Liver (tissue), 3 donors: Measurements from ENCODE around the gene CHDH.

Source experiments
- FOXA1 ChIP-seq: IDR thresholded peaks from 2 replicates; pipeline ENCODE4 v1.6.1; 2016; ENCODE audit warnings: antibody characterized with exemption
- FOXA2 ChIP-seq: IDR thresholded peaks from 2 replicates; pipeline ENCODE4 v1.6.1; 2016; ENCODE audit warnings: antibody characterized with exemption
- GABPA ChIP-seq, 2 donors: IDR thresholded peaks in 1 of 2; conservative IDR thresholded peaks in 1 of 2; 2 replicates each; pipeline ENCODE4 v1.6.1; 2016; ENCODE audit warnings: antibody characterized with exemption in 2 of 2, mild to moderate bottlenecking in 1 of 2, moderate library complexity in 1 of 2
- JUND ChIP-seq, 2 donors: IDR thresholded peaks; 2 replicates each; pipeline ENCODE4 v1.6.1; 2016; ENCODE audit warnings: antibody characterized with exemption in 2 of 2
- NR2F2 ChIP-seq: IDR thresholded peaks from 2 replicates; pipeline ENCODE4 v1.6.1; 2016; ENCODE audit warnings: antibody characterized with exemption
- RAD21 ChIP-seq, 2 donors: IDR thresholded peaks; 2 replicates each; pipeline ENCODE4 v1.6.1; 2016; ENCODE audit warnings: antibody characterized with exemption in 2 of 2, mild to moderate bottlenecking in 2 of 2
- SP1 ChIP-seq: IDR thresholded peaks from 2 replicates; pipeline ENCODE4 v1.6.1; 2018; ENCODE audit warnings: antibody characterized with exemption, mild to moderate bottlenecking
- TAF1 ChIP-seq: conservative IDR thresholded peaks from 2 replicates; pipeline ENCODE4 v1.6.1; 2016; ENCODE audit warnings: antibody characterized with exemption, mild to moderate bottlenecking
- YY1 ChIP-seq: IDR thresholded peaks from 2 replicates; pipeline ENCODE4 v1.6.1; 2016; ENCODE audit warnings: antibody characterized with exemption, mild to moderate bottlenecking
- TF ChIP-seq, protein P1 (sequence below): fragments of 150-350 bp; IDR thresholded peaks from 2 replicates; pipeline ENCODE4 v1.5.1; 2017; ENCODE audit warnings: improper control_type of control experiment, low read depth, low read length; ENCODE audit not compliant: missing input control
- TF ChIP-seq, protein P2 (sequence below): IDR thresholded peaks from 2 replicates; pipeline ENCODE4 v1.6.1; 2016; ENCODE audit warnings: antibody characterized with exemption
- TF ChIP-seq, protein P3 (sequence below): IDR thresholded peaks from 2 replicates; pipeline ENCODE4 v1.6.1; 2016; ENCODE audit warnings: antibody characterized with exemption
- TF ChIP-seq, protein P4 (sequence below): IDR thresholded peaks from 2 replicates; pipeline ENCODE4 v1.6.1; 2016; ENCODE audit warnings: antibody characterized with exemption, mild to moderate bottlenecking
- TF ChIP-seq, protein P5 (sequence below): IDR thresholded peaks from 2 replicates; pipeline ENCODE4 v1.6.1; 2016; ENCODE audit warnings: antibody characterized with exemption
- donor health status: healthy.
- donor health status: healthy.

DNA sequence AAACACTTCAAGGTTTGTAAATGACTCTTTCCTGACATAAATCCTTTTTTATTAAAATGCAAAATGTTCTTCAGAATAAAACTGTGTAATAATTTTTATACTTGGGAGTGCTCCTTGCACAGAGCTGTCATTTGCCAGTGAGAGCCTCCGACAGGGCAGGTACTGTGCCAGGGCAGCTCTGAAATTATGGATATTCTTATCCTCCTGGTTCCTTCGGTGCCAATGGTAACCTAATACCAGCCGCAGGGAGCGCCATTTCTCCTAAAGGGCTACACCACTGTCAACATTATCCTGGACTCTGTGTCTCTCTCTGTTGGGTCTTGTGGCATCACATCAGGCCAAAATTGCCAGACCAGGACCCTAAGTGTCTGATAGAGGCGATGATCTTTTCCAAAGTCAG lies 33.0 kb downstream of the CHDH start:
- TF ChIP-seq, protein P1, sequence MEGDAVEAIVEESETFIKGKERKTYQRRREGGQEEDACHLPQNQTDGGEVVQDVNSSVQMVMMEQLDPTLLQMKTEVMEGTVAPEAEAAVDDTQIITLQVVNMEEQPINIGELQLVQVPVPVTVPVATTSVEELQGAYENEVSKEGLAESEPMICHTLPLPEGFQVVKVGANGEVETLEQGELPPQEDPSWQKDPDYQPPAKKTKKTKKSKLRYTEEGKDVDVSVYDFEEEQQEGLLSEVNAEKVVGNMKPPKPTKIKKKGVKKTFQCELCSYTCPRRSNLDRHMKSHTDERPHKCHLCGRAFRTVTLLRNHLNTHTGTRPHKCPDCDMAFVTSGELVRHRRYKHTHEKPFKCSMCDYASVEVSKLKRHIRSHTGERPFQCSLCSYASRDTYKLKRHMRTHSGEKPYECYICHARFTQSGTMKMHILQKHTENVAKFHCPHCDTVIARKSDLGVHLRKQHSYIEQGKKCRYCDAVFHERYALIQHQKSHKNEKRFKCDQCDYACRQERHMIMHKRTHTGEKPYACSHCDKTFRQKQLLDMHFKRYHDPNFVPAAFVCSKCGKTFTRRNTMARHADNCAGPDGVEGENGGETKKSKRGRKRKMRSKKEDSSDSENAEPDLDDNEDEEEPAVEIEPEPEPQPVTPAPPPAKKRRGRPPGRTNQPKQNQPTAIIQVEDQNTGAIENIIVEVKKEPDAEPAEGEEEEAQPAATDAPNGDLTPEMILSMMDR = no peak
- TF ChIP-seq, protein P2, sequence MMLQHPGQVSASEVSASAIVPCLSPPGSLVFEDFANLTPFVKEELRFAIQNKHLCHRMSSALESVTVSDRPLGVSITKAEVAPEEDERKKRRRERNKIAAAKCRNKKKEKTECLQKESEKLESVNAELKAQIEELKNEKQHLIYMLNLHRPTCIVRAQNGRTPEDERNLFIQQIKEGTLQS = no peak
- TF ChIP-seq RAD21 (IDR thresholded peaks at IDR 0.05) = no peak
- no peak for TF ChIP-seq JUND (IDR thresholded peaks at IDR 0.05)
- TF ChIP-seq, protein P3, sequence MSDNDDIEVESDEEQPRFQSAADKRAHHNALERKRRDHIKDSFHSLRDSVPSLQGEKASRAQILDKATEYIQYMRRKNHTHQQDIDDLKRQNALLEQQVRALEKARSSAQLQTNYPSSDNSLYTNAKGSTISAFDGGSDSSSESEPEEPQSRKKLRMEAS = no peak
- no peak for TF ChIP-seq YY1
- TF ChIP-seq, protein P4, sequence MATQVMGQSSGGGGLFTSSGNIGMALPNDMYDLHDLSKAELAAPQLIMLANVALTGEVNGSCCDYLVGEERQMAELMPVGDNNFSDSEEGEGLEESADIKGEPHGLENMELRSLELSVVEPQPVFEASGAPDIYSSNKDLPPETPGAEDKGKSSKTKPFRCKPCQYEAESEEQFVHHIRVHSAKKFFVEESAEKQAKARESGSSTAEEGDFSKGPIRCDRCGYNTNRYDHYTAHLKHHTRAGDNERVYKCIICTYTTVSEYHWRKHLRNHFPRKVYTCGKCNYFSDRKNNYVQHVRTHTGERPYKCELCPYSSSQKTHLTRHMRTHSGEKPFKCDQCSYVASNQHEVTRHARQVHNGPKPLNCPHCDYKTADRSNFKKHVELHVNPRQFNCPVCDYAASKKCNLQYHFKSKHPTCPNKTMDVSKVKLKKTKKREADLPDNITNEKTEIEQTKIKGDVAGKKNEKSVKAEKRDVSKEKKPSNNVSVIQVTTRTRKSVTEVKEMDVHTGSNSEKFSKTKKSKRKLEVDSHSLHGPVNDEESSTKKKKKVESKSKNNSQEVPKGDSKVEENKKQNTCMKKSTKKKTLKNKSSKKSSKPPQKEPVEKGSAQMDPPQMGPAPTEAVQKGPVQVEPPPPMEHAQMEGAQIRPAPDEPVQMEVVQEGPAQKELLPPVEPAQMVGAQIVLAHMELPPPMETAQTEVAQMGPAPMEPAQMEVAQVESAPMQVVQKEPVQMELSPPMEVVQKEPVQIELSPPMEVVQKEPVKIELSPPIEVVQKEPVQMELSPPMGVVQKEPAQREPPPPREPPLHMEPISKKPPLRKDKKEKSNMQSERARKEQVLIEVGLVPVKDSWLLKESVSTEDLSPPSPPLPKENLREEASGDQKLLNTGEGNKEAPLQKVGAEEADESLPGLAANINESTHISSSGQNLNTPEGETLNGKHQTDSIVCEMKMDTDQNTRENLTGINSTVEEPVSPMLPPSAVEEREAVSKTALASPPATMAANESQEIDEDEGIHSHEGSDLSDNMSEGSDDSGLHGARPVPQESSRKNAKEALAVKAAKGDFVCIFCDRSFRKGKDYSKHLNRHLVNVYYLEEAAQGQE = no peak
- TF ChIP-seq, protein P5, sequence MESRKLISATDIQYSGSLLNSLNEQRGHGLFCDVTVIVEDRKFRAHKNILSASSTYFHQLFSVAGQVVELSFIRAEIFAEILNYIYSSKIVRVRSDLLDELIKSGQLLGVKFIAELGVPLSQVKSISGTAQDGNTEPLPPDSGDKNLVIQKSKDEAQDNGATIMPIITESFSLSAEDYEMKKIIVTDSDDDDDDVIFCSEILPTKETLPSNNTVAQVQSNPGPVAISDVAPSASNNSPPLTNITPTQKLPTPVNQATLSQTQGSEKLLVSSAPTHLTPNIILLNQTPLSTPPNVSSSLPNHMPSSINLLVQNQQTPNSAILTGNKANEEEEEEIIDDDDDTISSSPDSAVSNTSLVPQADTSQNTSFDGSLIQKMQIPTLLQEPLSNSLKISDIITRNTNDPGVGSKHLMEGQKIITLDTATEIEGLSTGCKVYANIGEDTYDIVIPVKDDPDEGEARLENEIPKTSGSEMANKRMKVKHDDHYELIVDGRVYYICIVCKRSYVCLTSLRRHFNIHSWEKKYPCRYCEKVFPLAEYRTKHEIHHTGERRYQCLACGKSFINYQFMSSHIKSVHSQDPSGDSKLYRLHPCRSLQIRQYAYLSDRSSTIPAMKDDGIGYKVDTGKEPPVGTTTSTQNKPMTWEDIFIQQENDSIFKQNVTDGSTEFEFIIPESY = no peak
- no peak for TF ChIP-seq TAF1
- TF ChIP-seq FOXA2 = no peak
- no peak for TF ChIP-seq NR2F2
- no peak for TF ChIP-seq GABPA (IDR thresholded peaks at IDR 0.05 in 1 of 2, conservative IDR thresholded peaks at IDR 0.05 in 1 of 2)
- no peak for TF ChIP-seq FOXA1
- TF ChIP-seq SP1 = no peak
